Muscle of back (tissue), 13 donors: Measurements from ENCODE around the gene OR1N2. TPM values are rescaled to one million over a fixed set of nuclear protein-coding genes. Genes with fewer than 3 reads are reported as not detected.
"Not testable (repeated sequence)": the region's sequence is repeated elsewhere in the genome, so short reads cannot be mapped to it uniquely, and the experiment has no call there.

Experiments used
- DNase-seq, 3 donors: peaks; one replicate each; pipeline versions ENCODE4 v3.0.0 to v3.0.0-alpha.2; 2013
- long read RNA-seq, 9 donors: transcript quantifications; one replicate each; lab custom pipeline, GENCODE V29; 2026
- polyA plus RNA-seq, 10 donors: library from polyadenylated mRNA; unstranded; fragments of 120-200 nt; gene quantifications; one replicate each; pipeline ENCODE4 v1.2.1, GENCODE V29; 2013; ENCODE audit not compliant: insufficient read length in 10 of 10

OR1N2 gene, protein sequence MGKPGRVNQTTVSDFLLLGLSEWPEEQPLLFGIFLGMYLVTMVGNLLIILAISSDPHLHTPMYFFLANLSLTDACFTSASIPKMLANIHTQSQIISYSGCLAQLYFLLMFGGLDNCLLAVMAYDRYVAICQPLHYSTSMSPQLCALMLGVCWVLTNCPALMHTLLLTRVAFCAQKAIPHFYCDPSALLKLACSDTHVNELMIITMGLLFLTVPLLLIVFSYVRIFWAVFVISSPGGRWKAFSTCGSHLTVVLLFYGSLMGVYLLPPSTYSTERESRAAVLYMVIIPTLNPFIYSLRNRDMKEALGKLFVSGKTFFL
- not detected for polyA plus RNA-seq
- long read RNA-seq, donor 1, result 0 reads
- long read RNA-seq, donor 2, result 0 reads
- long read RNA-seq, donor 3, result 0 reads
- long read RNA-seq, donor 4, result 0 reads
- long read RNA-seq, donor 5, result 0 reads
- long read RNA-seq, donor 6, result 0 reads
- long read RNA-seq, donor 7, result 0 reads
- long read RNA-seq, donor 8, result 0 reads
- long read RNA-seq, donor 9, result 0 reads

DNA sequence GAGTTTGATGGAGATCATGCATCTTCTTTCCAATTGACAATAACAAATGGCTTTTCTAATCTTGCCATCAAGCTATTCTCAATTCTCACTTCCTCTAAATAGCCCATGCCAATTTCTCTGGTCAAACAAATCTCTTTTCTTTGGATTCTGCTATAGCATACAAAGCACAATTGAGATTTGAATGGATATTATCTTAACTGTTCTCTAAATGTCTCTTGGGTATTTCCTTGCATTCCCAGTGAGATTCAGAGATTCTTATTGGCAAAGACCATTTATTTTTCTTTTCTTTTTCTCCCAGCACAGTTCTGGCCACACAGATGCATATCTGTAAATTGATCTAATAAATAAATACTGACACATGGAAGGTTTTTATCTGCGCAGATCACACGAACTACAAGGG is at the start of gene OR1N2:
Gene OR1N2 (plus strand): TSS at position 301 of the 400 bp plus-strand sequence. CDS start 100 bp downstream, outside the sequence.
- no peak for DNase-seq

DNA sequence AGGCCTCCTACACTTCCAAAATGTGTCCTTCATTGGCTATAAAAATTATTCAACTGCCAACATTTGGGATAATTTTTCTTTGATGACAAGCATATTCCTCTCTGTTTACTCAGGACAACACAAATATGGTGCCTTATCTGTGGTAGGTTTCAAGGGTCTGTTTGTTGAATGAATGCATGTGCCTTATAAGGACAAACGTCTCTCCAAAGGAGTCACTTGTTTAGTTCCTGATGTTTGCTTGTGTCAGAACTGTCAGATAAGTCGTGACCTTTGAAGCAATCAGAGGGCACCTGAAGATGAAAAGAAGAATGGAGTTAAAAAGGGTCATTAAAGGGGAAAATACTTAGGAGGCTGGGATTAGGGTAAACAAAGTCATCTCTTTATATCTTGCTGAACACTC is 45.9 kb upstream of the OR1N2 start:
- no peak for DNase-seq

DNA sequence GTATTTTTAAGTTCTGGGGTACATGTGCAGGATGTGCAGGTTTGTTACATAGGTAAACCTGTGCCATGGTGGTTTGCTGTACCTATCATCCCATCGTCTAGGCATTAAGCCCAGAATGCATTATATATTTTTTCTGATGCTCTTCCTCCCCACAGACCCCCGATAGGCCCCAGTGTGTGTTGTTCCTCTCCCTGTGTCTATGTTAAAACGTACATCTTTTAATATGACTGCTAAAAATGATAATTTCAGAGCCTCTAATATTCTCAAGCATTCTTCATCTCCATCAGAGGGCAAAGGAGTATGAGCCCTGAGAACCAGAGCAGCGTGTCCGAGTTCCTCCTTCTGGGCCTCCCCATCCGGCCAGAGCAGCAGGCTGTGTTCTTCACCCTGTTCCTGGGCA is 42.4 kb upstream of the OR1N2 start, which contains the start of gene OR1J2:
Gene OR1J2 (plus strand): TSS at position 301 of the 400 bp plus-strand sequence. CDS start 0 bp downstream, at position 301.
- DNase-seq, result no peak

DNA sequence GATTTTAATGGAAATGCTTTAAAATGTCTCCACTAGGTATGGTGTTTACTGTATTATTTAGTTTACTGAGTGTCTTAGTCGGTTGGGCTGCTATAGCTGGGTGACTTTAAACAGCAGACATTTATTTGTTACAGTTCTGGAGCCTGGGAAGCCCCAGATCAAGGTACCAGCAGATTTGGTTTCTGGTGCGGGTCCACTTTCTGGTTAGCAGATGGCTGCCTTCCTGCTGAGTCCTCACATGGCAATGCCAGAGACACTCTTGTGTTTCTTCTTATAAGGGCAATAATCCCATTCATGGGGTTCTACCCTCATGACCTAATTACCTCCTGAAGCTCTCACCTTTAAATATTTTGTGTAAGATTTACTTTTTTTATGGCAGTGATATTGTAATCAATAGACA is 34.7 kb upstream of the OR1N2 start:
- no peak for DNase-seq

DNA sequence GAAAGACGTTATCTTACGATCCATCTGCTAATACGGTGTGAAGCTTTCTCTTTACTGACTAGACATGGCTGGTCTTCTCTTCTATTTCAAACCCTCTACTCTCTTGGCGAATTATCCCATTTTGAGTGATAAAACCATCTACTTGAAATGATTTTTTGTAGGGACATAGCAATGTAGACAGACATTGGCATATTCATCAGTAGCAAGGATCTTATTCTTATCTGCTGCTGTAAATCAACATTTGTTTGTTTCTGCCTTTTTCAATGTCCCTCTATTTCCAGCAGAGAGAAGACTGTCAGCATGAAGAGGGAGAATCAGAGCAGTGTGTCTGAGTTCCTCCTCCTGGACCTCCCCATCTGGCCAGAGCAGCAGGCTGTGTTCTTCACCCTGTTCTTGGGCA is 34.1 kb upstream of the OR1N2 start, which contains the start of gene OR1J4:
Gene OR1J4 (plus strand): TSS at position 301 of the 400 bp plus-strand sequence. CDS start 0 bp downstream, at position 301.
- no peak for DNase-seq

DNA sequence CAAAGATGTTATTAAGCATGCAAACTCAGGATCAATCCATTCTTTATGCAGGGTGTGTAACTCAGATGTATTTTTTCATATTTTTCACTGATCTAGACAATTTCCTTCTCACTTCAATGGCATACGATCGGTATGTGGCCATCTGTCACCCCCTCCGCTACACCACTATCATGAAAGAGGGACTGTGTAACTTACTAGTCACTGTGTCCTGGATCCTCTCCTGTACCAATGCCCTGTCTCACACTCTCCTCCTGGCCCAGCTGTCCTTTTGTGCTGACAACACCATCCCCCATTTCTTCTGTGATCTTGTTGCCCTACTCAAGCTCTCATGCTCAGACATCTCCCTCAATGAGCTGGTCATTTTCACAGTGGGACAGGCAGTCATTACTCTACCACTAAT is 33.5 kb upstream of the OR1N2 start:
- DNase-seq, result no peak

DNA sequence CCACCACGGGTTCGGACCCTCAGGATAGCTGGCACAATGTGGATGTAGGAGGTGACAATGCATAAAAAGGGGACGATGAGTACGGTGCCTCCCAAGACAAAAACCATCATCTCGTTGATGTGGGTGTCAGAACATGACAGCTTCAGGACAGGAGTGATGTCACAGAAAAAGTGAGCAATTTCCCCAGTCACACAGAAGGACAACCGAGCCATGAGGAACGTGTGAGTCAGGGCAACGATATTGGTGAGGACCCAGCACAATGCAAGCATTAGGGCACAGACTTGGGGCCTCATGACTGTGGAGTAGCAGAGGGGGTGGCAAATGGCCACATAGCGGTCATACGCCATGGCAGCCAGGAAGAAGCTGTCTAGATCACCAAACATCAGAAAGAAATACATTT is 26.3 kb upstream of the OR1N2 start:
- no peak for DNase-seq

DNA sequence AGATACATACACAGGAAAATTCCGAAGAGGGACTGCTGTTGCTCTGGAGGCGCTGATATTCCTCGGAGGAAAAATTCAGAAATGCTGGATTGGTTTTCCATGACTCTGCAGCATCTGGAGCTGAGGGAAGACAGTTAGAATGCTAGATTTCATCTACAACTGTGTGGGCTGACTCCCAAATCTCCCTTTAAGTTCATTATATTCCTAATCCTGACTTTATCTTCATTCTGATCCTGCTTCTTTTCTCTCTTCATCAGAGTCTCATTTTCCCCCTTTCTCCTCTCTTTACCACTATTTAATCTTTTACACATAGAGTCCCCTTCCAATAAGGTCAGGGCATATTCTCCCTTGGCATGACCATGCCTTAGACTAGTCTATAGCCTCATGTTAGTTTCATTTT is 25.7 kb upstream of the OR1N2 start, which contains the start of gene OR1N1:
Gene OR1N1 (minus strand): TSS at position 101 of the 400 bp plus-strand sequence. CDS start 0 bp downstream, at position 101.
- DNase-seq, result no peak

DNA sequence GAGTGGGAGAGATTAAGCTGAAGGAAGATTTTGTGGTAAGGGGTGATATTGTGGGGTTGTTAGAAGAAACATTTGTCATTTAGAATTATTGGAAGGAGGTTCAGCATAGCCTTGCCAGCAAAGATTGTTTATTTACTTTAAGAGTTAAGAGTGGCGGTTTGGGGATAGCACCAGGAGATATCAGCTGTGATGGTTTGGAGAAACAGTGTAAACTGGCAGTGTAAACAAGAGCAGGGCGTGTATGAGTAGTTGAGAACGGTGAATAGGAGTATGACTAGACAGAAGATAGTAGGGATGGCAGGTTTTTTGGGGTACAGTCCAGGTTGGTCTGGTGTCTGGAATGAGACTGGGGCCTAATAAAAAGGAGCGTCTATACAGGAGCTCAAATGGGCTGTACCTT is 21.8 kb upstream of the OR1N2 start:
- not testable (repeated sequence) for DNase-seq

DNA sequence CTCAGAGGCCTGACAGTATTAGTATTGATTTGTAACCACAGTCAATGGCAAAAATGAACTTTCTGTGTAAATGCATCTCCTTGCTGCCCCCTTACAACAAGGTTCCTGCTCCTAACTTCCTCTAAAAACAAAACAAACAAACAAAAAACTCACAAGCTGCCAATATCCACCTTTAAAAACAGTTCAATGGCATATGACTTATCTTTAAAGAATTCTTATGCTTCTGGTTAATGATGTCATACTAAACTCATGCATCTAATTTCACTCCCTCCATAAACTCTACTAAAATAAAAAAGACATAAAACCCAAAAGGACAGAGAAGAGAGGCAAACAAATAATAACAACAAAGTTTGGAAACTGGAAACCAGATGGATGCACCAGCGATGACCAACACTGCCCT is 16.8 kb upstream of the OR1N2 start:
- DNase-seq, result no peak

DNA sequence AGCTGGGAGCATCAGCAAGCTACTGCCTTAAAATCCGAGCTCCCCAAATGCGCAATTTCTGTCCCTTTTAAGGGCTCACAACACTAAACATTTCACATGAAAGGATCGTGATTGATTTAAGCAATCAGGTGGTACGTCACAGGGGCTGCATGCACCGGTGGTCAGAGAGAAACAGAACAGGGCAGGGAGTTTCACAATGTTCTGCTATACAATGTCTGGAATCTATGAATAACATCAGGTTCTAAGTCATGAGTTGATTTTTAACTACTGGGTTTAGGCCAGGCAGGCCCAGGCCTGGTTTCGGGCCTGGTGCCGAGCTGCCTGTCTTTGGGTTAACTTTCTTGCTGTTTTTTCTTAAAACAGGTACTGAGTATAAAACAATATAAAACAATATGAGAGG is 15.8 kb upstream of the OR1N2 start:
- not testable (repeated sequence) for DNase-seq

DNA sequence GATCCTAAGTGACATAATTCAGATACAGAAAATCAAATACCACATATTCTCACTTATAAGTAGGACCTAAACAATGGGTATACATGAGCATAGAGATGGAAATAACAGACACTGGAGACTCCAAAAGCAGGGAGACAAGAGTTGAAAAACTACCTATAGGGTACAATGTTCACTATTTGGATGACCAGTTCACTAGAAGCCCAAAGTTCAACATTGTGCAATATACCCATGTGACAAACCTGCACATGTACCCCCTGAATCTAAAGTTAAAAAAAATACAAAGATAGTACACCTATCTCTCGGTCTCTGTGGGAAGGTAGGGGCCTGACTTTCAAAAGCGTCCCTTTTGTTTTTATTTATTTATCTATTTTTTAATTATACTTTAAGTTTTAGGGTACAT is 14.2 kb upstream of the OR1N2 start:
- DNase-seq, result no peak

DNA sequence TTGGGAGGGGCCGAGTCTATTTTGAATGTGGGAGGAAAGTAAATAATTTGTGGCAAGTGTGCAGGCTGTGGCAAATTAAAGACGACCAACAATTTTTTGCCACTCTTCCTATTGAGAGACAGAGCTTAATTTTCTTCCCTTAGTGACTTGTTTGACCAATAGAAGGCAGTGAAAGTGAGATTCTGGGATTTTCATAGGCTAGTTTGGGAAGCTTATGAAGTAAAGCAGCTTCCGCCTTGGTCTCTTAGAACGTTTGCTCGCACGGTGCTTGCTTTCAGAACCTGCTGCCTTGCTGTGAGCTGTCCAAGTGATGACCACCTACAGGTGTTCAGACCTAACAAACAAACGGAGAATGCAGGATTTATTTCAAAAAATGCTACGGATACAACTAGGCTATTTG is 6.7 kb upstream of the OR1N2 start:
- DNase-seq, result no peak

DNA sequence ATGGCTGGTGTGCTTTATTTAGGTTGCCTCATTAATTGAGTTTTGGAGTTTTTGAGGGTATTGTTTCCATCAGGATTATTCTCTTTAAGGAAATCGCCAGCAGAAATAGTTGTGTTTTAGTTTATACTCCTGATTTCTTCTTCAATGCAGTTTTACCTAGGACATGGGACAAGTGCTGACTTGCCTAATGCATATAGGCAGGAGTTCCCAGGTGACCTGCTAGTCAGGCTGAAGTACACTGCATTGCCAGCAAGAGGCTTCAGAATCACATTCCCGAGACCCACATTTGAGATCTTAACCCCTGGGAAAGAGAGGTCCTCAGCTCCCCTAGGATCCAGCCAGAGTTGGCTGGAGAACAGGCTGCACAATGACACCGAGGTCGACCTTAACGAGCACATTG is 1.5 kb upstream of the OR1N2 start:
- DNase-seq, result no peak

DNA sequence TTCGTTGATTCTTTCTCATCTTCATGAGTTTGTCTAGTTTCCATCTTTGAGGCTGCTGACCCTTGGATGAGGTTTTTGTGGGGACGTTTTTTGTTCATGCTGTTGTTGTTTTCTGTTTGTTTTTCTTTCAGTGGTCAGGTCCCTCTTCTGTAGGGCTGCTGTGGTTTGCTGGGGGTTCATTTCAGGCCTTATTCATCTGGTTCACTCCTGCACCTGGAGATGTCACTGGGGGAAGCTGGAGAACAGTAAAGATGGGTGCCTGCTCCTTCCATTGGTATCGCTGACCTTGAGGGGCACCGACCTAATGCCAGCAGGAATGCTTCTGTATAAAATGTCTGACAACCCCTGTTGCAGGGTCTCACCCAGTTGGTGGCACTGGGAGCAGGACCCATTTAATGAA is 8.5 kb downstream of the OR1N2 start:
- no peak for DNase-seq

DNA sequence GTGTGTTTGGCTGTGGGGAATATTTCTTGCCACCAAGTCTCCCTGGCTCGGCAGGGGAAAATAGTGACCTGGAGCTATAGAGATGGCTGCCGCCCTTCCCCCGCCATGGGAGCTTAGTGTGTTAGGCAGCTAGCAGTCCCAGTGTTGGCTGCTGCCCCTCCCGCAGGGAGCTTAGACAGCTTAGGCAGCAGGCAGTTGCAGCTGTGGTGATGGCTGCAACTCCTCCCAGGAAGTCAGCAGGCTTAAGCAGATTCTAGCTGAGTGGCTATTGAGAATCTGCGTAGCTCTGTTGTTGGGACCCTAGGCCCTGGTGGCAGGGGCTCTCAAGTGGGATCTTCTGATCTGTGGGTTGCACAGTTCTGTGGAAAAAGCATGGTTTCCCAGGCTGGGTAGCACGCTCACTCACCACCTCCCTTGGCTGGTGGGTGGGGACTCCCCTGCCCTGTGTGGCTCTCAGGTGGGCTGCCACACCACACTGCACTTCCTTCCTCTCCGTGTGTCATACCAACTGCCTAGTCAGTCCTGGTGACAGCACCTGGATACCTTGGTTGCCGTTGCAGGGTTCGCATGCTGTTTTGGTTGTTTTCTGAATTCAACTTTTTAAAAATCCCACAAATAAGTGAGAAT is 9.3 kb downstream of the OR1N2 start:
- no peak for DNase-seq

DNA sequence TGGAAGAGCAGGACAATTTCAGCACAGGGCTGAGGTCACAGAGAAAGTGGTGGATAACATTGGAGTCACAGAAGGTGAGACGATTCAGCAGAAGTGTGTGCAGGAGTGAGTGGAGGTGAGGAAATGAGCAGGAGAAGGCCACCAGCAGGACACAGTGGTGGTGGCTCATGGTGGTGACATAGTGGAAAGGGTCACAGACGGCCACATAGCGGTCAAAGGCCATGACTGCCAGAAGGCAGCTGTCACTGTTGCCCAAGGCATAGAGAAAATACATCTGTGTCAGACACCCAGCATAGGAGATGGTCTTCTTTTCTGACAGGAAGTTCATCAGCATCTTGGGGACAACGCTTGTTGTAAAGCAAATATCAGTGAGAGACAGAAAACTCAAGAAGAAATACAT is 15.0 kb downstream of the OR1N2 start:
- DNase-seq, result no peak

DNA sequence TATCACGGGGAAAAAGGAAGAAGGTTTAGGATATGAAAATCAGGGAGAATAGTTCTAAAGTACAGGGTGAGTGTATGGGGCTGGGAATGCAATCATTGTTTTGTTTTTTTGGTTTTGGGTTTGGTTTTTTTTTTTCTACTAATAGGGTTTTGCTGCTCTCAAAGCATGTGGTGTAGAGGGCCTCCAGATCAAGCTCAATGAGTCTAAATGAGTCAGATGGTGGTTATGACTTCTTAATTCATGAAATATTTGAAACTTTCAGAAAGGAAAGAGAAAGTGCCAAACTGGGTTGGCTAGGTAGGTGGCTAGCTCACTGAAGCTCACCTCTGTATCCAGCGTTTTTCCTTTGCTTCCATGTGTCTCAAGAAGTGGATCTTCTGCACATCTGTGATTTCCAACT is 19.5 kb downstream of the OR1N2 start:
- no peak for DNase-seq

DNA sequence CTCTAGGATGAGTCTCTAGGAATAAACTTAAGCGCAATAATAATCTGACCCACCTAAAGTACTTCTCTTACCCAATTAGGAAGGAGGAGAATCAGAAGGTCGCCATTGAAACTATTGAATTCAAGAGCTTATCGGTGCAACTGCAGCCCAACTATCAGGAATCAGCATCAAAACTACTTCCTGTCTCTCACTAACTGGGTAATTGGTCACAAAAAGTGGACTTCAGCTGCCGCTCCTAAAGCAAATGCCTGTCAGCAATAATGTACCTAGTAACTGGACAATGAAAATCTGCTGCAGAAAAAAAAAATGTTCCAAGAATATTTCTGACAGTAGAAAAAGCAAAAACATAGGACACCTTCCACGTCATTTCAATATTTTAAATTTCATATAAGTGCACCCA is 27.0 kb downstream of the OR1N2 start:
- DNase-seq, result no peak

DNA sequence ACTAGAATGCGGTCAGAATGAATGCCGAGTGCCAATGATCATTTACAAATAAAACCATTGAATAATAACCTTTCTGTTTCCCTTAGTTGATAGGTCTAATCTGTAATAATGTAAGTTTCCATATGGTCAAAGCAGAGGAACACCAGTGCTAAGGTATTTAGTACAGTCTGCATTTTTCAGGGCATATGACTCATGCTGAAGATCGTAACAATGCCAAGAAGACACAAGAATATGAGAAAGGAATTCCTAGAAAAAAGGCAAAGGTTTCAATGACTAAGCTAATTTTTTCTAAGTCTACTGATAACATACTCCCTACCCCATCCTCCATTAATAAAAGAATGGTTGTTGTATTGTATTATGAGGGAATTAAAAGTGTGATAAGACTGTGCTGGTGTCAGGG is 27.4 kb downstream of the OR1N2 start:
- no peak for DNase-seq

DNA sequence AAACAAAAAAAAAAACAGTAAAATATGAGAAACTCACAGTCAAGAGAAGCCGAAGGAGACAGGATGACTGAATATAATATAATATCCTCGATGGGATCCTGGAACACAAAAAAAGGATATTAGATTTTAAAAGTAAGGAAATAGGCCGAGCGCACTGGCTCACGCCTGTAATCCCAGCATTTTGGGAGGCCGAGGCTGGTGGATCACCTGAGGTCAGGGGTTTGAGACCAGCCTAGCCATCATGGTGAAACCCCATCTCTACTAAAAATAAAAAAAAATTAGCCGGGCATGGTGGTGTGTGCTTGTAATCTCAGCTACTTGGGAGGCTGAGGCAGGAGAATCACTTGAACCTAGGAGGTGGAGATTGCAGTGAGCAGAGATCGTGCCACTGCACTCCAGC is 30.4 kb downstream of the OR1N2 start, which contains the start of gene OR1L8:
Gene OR1L8 (minus strand): TSS at position 101 of the 400 bp plus-strand sequence. CDS start 14,907 bp downstream, outside the sequence.
- not testable (repeated sequence) for DNase-seq
